IgD-negative memory B cell (primary cell): ENCODE results near the gene CCN2. TPM values are rescaled to one million over a fixed set of nuclear protein-coding genes. Genes with fewer than 3 reads are reported as not detected.

Source experiments
- H3K27ac Mint-ChIP-seq, 3 donors: one replicate each; pipeline ENCODE4 v1.8.0; 2020 to 2022; ENCODE audit warnings: mild to moderate bottlenecking in 3 of 3, mixed read lengths in 3 of 3, moderate library complexity in 1 of 3
- H3K27me3 Mint-ChIP-seq: one replicate; pipeline ENCODE4 v1.8.0; 2021; ENCODE audit warnings: mixed read lengths
- H3K36me3 Mint-ChIP-seq: one replicate; pipeline ENCODE4 v1.8.0; 2020; ENCODE audit warnings: mild to moderate bottlenecking, mixed read lengths
- H3K4me1 Mint-ChIP-seq, 3 donors: one replicate each; pipeline ENCODE4 v1.8.0; 2020 to 2022; ENCODE audit warnings: mixed read lengths in 3 of 3, mild to moderate bottlenecking in 1 of 3
- H3K4me3 Mint-ChIP-seq, 4 donors: one replicate each; pipeline ENCODE4 v1.8.0; 2020 to 2022; ENCODE audit warnings: mild to moderate bottlenecking in 4 of 4, mixed read lengths in 4 of 4, moderate library complexity in 3 of 4
- H3K9me3 Mint-ChIP-seq, 3 donors: one replicate each; pipeline ENCODE4 v1.8.0; 2020 to 2021; ENCODE audit warnings: mixed read lengths in 3 of 3, mild to moderate bottlenecking in 1 of 3
- polyA plus RNA-seq: library from polyadenylated mRNA; unstranded; fragments of 300-500 nt; fragmentation: Illumina TruSeq; gene quantifications from one replicate; pipeline ENCODE4 v1.2.3, GENCODE V29; 2021

The CCN2 gene
- polyA plus RNA-seq, 1 donor from 2014 or later = not detected

- Mint-ChIP-seq H3K9me3 (no peaks in the 10 kb centered on the region), H3K4me1 (peaks cover 2 to 7% (median 5%) of the 10 kb centered on the region in 3 donors), H3K27ac (no peak overlapping the region), H3K36me3 (no peaks in the 10 kb centered on the region), H3K4me3 (no peak overlapping the region), H3K27me3 (peaks cover 34% of the 10 kb centered on the region)
Observed at GRCh38 chr6:131954059-131954774, 3.0 kb upstream of the CCN2 start.

- Mint-ChIP-seq H3K27me3 (peaks cover 44% of the 10 kb centered on the region), H3K4me1 (peaks cover 2 to 7% (median 5%) of the 10 kb centered on the region in 3 donors), H3K4me3 (peak overlapping the region in 1 of 4 donors; percentile 75), H3K36me3 (no peaks in the 10 kb centered on the region), H3K9me3 (no peaks in the 10 kb centered on the region), H3K27ac (no peak overlapping the region)
Observed at GRCh38 chr6:131952886-131953509, 1.8 kb upstream of the CCN2 start.

- no peak overlapping the region for H3K27ac Mint-ChIP-seq
- H3K36me3 Mint-ChIP-seq = no peaks in the 10 kb centered on the region
- H3K27me3 Mint-ChIP-seq = peaks cover 47% of the 10 kb centered on the region
Observed at GRCh38 chr6:131951576-131952230, 531 bp upstream of the CCN2 start.

GRCh38 chr6:131949909-131950766 lies 1.0 kb downstream of the CCN2 start:
- Mint-ChIP-seq H3K27me3 (peaks cover 51% of the 10 kb centered on the region), H3K4me3 (peak overlapping the region; percentile 74 to 94 (median 84)), H3K9me3 (no peaks in the 10 kb centered on the region), H3K4me1 (peaks cover 2 to 12% (median 5%) of the 10 kb centered on the region in 3 donors), H3K27ac (no peak overlapping the region), H3K36me3 (no peaks in the 10 kb centered on the region)

More at GRCh38 chr6:131951576-131952230, 531 bp upstream of the CCN2 start:
- Mint-ChIP-seq H3K9me3 (no peaks in the 10 kb centered on the region), H3K4me3 (peak overlapping the region; percentile 56 to 75 (median 69)), H3K4me1 (peaks cover 2 to 7% (median 5%) of the 10 kb centered on the region in 3 donors)

GRCh38 chr6:131949620-131949908 lies 1.6 kb downstream of the CCN2 start:
- H3K27me3 Mint-ChIP-seq = peaks cover 51% of the 10 kb centered on the region
- peaks cover 2 to 12% (median 5%) of the 10 kb centered on the region in 3 donors for H3K4me1 Mint-ChIP-seq
- no peaks in the 10 kb centered on the region for H3K36me3 Mint-ChIP-seq
- H3K9me3 Mint-ChIP-seq = no peaks in the 10 kb centered on the region
- H3K4me3 Mint-ChIP-seq = peak overlapping the region; percentile 67 to 77 (median 72)
- H3K27ac Mint-ChIP-seq = no peak overlapping the region

GRCh38 chr6:131948692-131949619 lies 2.2 kb downstream of the CCN2 start:
- Mint-ChIP-seq H3K4me3 (peak overlapping the region in 3 of 4 donors; percentile 67 to 77 (median 69)), H3K27ac (no peak overlapping the region), H3K36me3 (no peaks in the 10 kb centered on the region), H3K4me1 (peaks cover 2 to 12% (median 5%) of the 10 kb centered on the region in 3 donors), H3K9me3 (no peaks in the 10 kb centered on the region), H3K27me3 (peaks cover 52% of the 10 kb centered on the region)

- Mint-ChIP-seq H3K9me3 (no peaks in the 10 kb centered on the region), H3K27ac (no peak overlapping the region), H3K27me3 (peaks cover 46% of the 10 kb centered on the region), H3K36me3 (no peaks in the 10 kb centered on the region), H3K4me1 (peaks cover 2 to 12% (median 5%) of the 10 kb centered on the region in 3 donors), H3K4me3 (no peak overlapping the region)
Observed at GRCh38 chr6:131947986-131948661, 3.0 kb downstream of the CCN2 start.

GRCh38 chr6:131946992-131947955 lies 3.9 kb downstream of the CCN2 start:
- Mint-ChIP-seq H3K27me3 (peaks cover 39% of the 10 kb centered on the region), H3K9me3 (no peaks in the 10 kb centered on the region), H3K36me3 (no peaks in the 10 kb centered on the region), H3K4me3 (no peak overlapping the region), H3K4me1 (peaks cover 2 to 10% (median 5%) of the 10 kb centered on the region in 3 donors), H3K27ac (no peak overlapping the region)

- H3K27me3 Mint-ChIP-seq = peaks cover 33% of the 10 kb centered on the region
Observed at GRCh38 chr6:131946404-131946991, 4.7 kb downstream of the CCN2 start.

GRCh38 chr6:131945971-131946370 lies 5.2 kb downstream of the CCN2 start:
- no peaks in the 10 kb centered on the region for H3K36me3 Mint-ChIP-seq
- peaks cover 0 to 10% (median 2%) of the 10 kb centered on the region in 3 donors for H3K4me1 Mint-ChIP-seq
- no peak overlapping the region for H3K27ac Mint-ChIP-seq
- no peaks in the 10 kb centered on the region for H3K9me3 Mint-ChIP-seq
- no peak overlapping the region for H3K4me3 Mint-ChIP-seq
- peaks cover 30% of the 10 kb centered on the region for H3K27me3 Mint-ChIP-seq

More at GRCh38 chr6:131946404-131946991, 4.7 kb downstream of the CCN2 start:
- Mint-ChIP-seq H3K9me3 (no peaks in the 10 kb centered on the region), H3K36me3 (no peaks in the 10 kb centered on the region), H3K27ac (no peak overlapping the region), H3K4me1 (peaks cover 2 to 10% (median 2%) of the 10 kb centered on the region in 3 donors), H3K4me3 (no peak overlapping the region)

GRCh38 chr6:131937703-131938631 lies 13.2 kb downstream of the CCN2 start:
- Mint-ChIP-seq H3K4me3 (no peak overlapping the region), H3K27ac (no peak overlapping the region)

More at GRCh38 chr6:131937703-131938631, 13.2 kb downstream of the CCN2 start:
- Mint-ChIP-seq H3K36me3 (peaks cover 1% of the 10 kb centered on the region), H3K4me1 (no peaks in the 10 kb centered on the region), H3K9me3 (no peaks in the 10 kb centered on the region), H3K27me3 (peaks cover 1% of the 10 kb centered on the region)
